Natural killer cell (primary cell): ENCODE measurements around the gene MOSPD3. TPM values are rescaled to one million over a fixed set of nuclear protein-coding genes. Genes with fewer than 3 reads are reported as not detected.

Experiments
- ATAC-seq, 3 donors: fragments of 150-1000 bp in 2 of 3; fragments of 200-7000 bp in 1 of 3; cut with Tn5 transposase; 1 replicate in 1 of 3; 2 replicates in 2 of 3; pipeline ENCODE4 v1.10.0; 2021; ENCODE audit warnings: mild to moderate bottlenecking in 2 of 3, moderate library complexity in 2 of 3
- DNase-seq, 2 donors: peaks; one replicate each; pipeline versions ENCODE4 v3.0.0 to v3.0.0-alpha.2; 2013 to 2021; ENCODE audit warnings: mixed read lengths in 1 of 2
- H3K27ac ChIP-seq: one replicate; pipeline ENCODE4 v1.5.1; 2013; ENCODE audit warnings: mild to moderate bottlenecking, low read length
- H3K27me3 ChIP-seq: one replicate; pipeline ENCODE4 v1.6.1; 2013; ENCODE audit warnings: low read length; ENCODE audit not compliant: control insufficient read depth, insufficient read depth
- H3K36me3 ChIP-seq: one replicate; pipeline ENCODE4 v1.6.1; 2013; ENCODE audit warnings: low read length; ENCODE audit not compliant: control insufficient read depth, insufficient read depth
- H3K4me1 ChIP-seq: one replicate; pipeline ENCODE4 v1.6.1; 2013; ENCODE audit warnings: low read length; ENCODE audit not compliant: control insufficient read depth, insufficient read depth
- H3K4me3 ChIP-seq: one replicate; pipeline ENCODE4 v1.5.1; 2013; ENCODE audit warnings: low read length
- H3K9me3 ChIP-seq: one replicate; pipeline ENCODE4 v1.6.1; 2013; ENCODE audit warnings: low read length; ENCODE audit not compliant: control insufficient read depth, insufficient read depth
- H3K27ac Mint-ChIP-seq, 2 donors: one replicate each; pipeline ENCODE4 v1.8.0; 2022; ENCODE audit warnings: mild to moderate bottlenecking in 2 of 2, mixed read lengths in 2 of 2, moderate library complexity in 1 of 2
- H3K27me3 Mint-ChIP-seq, 2 donors: one replicate each; pipeline ENCODE4 v1.8.0; 2022; ENCODE audit warnings: low read depth in 2 of 2, mixed read lengths in 2 of 2
- H3K36me3 Mint-ChIP-seq: one replicate; pipeline ENCODE4 v1.8.0; 2022; ENCODE audit warnings: mixed read lengths
- H3K4me1 Mint-ChIP-seq, 2 donors: one replicate each; pipeline ENCODE4 v1.8.0; 2022; ENCODE audit warnings: mixed read lengths in 2 of 2
- H3K4me3 Mint-ChIP-seq: one replicate; pipeline ENCODE4 v1.8.0; 2022; ENCODE audit warnings: mild to moderate bottlenecking, moderate library complexity, mixed read lengths
- H3K9me3 Mint-ChIP-seq, 2 donors: one replicate each; pipeline ENCODE4 v1.8.0; 2022; ENCODE audit warnings: mixed read lengths in 2 of 2
- WGBS: methylation state at CpG from one replicate; pipeline ENCODE4 v1.1.7; 2013; ENCODE audit warnings: missing lambda C conversion rate; ENCODE audit not compliant: insufficient coverage; 5-methylcytosine and 5-hydroxymethylcytosine counted together
- intact Hi-C: fragments of 100-400 bp; cut with micrococcal nuclease; formaldehyde crosslinking; loops from one replicate; pipeline ENCODE4 v1.14.2; 2022
- total RNA-seq, 4 donors: library from RNA; stranded (reverse); fragments of 120-200 nt in 1 of 4; gene quantifications; one replicate each; pipeline versions ENCODE4 v1.2.3 to v1.2.4, GENCODE V29; 2013 to 2022
- TF ChIP-seq, protein P1 (sequence below): fragments of 200-600 bp; IDR thresholded peaks from one replicate; pipeline ENCODE4 v1.8.0; 2022; ENCODE audit warnings: antibody characterized with exemption

Gene MOSPD3
- total RNA-seq, 3 donors from 2014 or later (not counting 1 experiment from before 2014, with no cell fraction given) = 14.5 to 15.9 (median 15.5) TPM

DNA sequence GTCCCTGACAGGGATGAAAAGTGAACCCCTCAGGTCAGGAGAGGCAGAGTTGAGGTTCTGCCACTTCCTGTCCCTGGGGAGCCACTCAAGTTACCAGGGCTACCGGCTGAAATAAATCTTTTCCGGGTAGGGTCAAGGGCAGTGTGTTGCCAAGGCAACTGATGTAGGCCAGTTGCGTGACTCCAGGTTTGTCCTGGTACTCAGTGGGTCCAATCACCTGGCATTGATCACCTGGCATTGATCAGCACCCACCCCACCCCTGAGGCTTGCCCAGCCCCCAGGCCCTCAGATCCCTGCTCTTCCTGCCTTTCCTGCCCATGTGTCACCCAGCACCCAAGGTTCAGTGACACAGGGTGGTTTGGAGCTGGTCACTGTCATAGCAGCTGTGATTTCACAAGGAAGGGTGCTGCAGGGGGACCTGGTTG, 44.6 kb upstream of the MOSPD3 start:
- Mint-ChIP-seq H3K36me3 (no peaks in the 10 kb centered on the region), H3K27me3 (no peaks in the 10 kb centered on the region), H3K27ac (peak overlapping the region in 1 of 2 donors; percentile 62), H3K4me1 (peaks cover 10 to 46% of the 10 kb centered on the region in 2 donors), H3K4me3 (no peak overlapping the region), H3K9me3 (no peaks in the 10 kb centered on the region)
- H3K27me3 ChIP-seq = no peaks in the 10 kb centered on the region
- 8% methylated on average over 3 of the region's 3 CpGs for WGBS
- H3K4me1 ChIP-seq = peaks cover 48% of the 10 kb centered on the region
- intact Hi-C loops = no loop called here
- TF ChIP-seq, protein P1, sequence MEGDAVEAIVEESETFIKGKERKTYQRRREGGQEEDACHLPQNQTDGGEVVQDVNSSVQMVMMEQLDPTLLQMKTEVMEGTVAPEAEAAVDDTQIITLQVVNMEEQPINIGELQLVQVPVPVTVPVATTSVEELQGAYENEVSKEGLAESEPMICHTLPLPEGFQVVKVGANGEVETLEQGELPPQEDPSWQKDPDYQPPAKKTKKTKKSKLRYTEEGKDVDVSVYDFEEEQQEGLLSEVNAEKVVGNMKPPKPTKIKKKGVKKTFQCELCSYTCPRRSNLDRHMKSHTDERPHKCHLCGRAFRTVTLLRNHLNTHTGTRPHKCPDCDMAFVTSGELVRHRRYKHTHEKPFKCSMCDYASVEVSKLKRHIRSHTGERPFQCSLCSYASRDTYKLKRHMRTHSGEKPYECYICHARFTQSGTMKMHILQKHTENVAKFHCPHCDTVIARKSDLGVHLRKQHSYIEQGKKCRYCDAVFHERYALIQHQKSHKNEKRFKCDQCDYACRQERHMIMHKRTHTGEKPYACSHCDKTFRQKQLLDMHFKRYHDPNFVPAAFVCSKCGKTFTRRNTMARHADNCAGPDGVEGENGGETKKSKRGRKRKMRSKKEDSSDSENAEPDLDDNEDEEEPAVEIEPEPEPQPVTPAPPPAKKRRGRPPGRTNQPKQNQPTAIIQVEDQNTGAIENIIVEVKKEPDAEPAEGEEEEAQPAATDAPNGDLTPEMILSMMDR = no peak
- peak overlapping the region; percentile 40 for H3K27ac ChIP-seq
- peaks cover 19% of the 10 kb centered on the region for H3K36me3 ChIP-seq
- no peak overlapping the region for H3K4me3 ChIP-seq
- no peaks in the 10 kb centered on the region for H3K9me3 ChIP-seq
- no peak for DNase-seq
- no peak for ATAC-seq

DNA sequence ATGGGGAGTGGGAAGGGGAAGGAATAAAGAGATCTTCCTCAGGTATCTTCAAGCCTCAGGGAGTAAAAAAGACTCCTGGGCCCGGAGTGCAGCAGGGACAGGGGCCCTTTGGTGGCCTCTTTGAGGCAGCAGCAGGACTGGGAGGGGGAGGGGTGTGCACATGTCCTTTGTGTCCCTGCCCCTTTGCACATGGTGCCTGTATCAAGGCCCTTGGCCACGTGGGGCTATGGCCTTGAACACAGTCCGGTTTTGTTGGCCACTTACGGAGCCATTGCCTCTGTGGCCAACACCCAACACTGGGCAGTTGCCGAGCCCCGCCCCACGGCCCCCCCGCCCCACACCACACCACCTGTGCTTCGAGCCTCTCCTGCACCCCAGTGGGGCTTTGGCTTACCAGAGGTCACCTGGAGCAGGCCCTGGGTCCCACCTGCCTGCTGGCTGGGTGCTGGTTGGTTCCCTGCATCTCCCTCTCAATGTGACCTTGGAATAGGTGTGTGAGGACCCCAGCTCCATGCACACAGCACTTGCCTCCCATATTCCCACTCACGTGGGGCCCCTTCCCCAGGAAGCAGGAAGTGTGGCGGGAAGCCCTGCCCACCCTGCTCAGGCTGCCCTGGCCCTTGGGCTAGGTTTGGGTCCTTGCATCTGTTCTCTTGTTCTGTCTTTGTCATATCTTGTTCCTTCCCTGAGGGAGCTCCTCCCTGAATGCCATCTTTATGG, 44.0 kb upstream of the MOSPD3 start:
- WGBS = 76% methylated on average over 10 of the region's 11 CpGs
- Histone ChIP-seq H3K36me3 (peaks cover 18% of the 10 kb centered on the region), H3K4me1 (peaks cover 48% of the 10 kb centered on the region), H3K27ac (peak overlapping the region; percentile 28), H3K4me3 (no peak overlapping the region), H3K27me3 (no peaks in the 10 kb centered on the region), H3K9me3 (no peaks in the 10 kb centered on the region)
- Mint-ChIP-seq H3K27ac (peak overlapping the region; percentile 58 to 62), H3K36me3 (no peaks in the 10 kb centered on the region), H3K4me1 (peaks cover 10 to 46% of the 10 kb centered on the region in 2 donors), H3K9me3 (no peaks in the 10 kb centered on the region), H3K27me3 (no peaks in the 10 kb centered on the region), H3K4me3 (peak overlapping the region; percentile 28)
- TF ChIP-seq, protein P1 = no peak
- ATAC-seq (no peak), DNase-seq (no peak)
- intact Hi-C loops = no loop called here

DNA sequence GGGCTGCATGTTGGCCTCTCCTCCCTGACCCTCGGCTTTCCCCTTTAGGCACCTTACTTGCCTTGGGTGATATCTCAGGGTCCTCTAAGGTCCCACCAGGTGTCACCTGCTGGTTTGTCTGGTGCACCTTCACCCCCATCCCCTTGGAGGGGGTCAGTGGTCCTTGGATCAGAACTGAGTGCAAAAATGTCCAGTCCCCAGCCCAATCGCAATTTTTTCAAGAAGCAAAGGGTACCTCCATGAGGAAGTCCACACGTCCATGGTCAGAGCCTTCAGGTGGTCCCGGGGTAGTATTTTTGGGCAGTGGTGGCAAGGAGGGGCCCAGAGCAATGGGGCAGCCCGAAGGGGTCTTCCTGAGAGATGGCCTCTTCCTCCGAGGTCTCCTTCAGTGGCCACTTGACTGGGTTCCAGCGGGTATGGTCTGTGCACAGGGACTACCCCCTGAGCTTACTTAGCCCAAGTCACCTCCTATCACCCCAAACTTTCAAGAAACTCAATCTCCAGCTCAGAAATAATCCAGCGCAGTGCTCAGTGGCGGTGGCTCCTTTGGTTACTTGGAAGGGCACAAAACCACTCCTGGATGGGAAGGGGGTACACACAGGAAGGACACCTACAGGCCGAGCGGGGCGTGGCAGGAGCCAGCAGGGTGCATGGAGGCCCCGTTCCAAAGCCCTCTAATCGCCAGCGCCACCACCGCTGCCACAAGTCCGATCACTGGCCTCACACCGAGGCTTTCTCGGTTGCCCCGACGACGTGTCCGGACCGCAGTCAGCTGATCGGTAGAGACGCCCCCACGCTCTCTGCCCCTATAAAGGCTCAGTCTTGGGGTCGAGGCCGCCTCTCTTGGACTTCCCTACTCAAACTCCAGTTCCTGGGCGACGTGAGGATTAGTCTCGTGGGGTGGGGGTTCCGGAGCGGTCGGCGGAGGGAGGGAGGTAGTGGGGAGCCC, 43.2 kb upstream of the MOSPD3 start:
- no peaks in the 10 kb centered on the region for H3K27me3 ChIP-seq
- Mint-ChIP-seq H3K27me3 (no peaks in the 10 kb centered on the region), H3K27ac (peak overlapping the region; percentile 58 to 62), H3K4me3 (peak overlapping the region; percentile 28), H3K4me1 (peaks cover 10 to 40% of the 10 kb centered on the region in 2 donors), H3K36me3 (no peaks in the 10 kb centered on the region), H3K9me3 (no peaks in the 10 kb centered on the region)
- peak overlapping the region; percentile 34 for H3K27ac ChIP-seq
- intact Hi-C loops = no loop called here
- ATAC-seq = peak; percentile 27 to 31 (median 28)
- peak overlapping the region; percentile 33 for H3K4me3 ChIP-seq
- H3K9me3 ChIP-seq = no peaks in the 10 kb centered on the region
- H3K36me3 ChIP-seq = peaks cover 14% of the 10 kb centered on the region
- DNase-seq = peak; percentile 43 to 72
- 27% methylated on average over 32 of the region's 36 CpGs for WGBS
- H3K4me1 ChIP-seq = peaks cover 42% of the 10 kb centered on the region
- TF ChIP-seq, protein P1 = no peak
